PC-3 (cell line): Measurements from ENCODE around the gene DIRAS3. TPM values are rescaled to one million over a fixed set of nuclear protein-coding genes. Genes with fewer than 3 reads are reported as not detected.

ENCODE experiments used
- ATAC-seq: fragments of 200-7000 bp; cut with Tn5 transposase; 2 replicates; pipeline ENCODE4 v1.9.1; 2020; ENCODE audit warnings: mild to moderate bottlenecking, moderate library complexity
- BruUV-seq: library from RNA; stranded (reverse); fragments of 400-500 nt; replicated peaks from 2 replicates; lab custom pipeline; 2021; lab: Mats Ljungman, UMichigan
- CTCF ChIA-PET: fragments of 300-600 bp; sonication (Branson Sonifier 250); formaldehyde crosslinking; loops from one replicate; lab custom pipeline; 2022; ENCODE audit warnings: antibody characterized with exemption; lab: Charles Lee
- POLR2A ChIA-PET: fragments of 300-600 bp; sonication (Branson Sonifier 250); formaldehyde crosslinking; loops from one replicate; lab custom pipeline; 2022; ENCODE audit warnings: antibody characterized with exemption; ENCODE audit not compliant: unreplicated experiment; lab: Charles Lee
- DNase-seq: peaks from one replicate; pipeline ENCODE4 v3.0.0-alpha.2; 2015
- H2AFZ ChIP-seq: fragments of 300-600 bp; sonication (generic); 2 replicates; pipeline ENCODE4 v1.6.0; 2016; ENCODE audit warnings: antibody characterized with exemption, low read length
- H3F3A ChIP-seq: fragments of 300-600 bp; sonication (generic); one replicate; pipeline ENCODE4 v1.6.0; 2017; ENCODE audit warnings: antibody characterized with exemption, low read length, control low read depth, mild to moderate bottlenecking; ENCODE audit not compliant: unreplicated experiment
- H3K27ac ChIP-seq: fragments of 300-600 bp; sonication (generic); 2 replicates; pipeline ENCODE4 v1.5.1; 2016; ENCODE audit warnings: mild to moderate bottlenecking, low read length
- H3K27me3 ChIP-seq: fragments of 300-600 bp; sonication (generic); 2 replicates; pipeline ENCODE4 v1.6.1; 2016; ENCODE audit warnings: low read length, mixed read lengths
- H3K36me3 ChIP-seq: fragments of 300-600 bp; sonication (generic); 2 replicates; pipeline ENCODE4 v1.6.1; 2016; ENCODE audit warnings: low read depth, mixed run types, low read length, mixed read lengths
- H3K4me1 ChIP-seq: fragments of 300-600 bp; sonication (generic); 2 replicates; pipeline ENCODE4 v1.5.1; 2016; ENCODE audit warnings: low read length; ENCODE audit not compliant: insufficient read depth
- H3K4me2 ChIP-seq: fragments of 300-600 bp; sonication (generic); 2 replicates; pipeline ENCODE4 v1.6.0; 2016; ENCODE audit warnings: low read length
- H3K4me3 ChIP-seq: fragments of 300-600 bp; sonication (generic); 2 replicates; pipeline ENCODE4 v1.5.1; 2016; ENCODE audit warnings: mild to moderate bottlenecking, low read length, mixed read lengths
- H3K79me2 ChIP-seq: fragments of 300-600 bp; sonication (generic); 2 replicates; pipeline ENCODE4 v1.6.1; 2017; ENCODE audit warnings: low read length, mixed read lengths
- H3K9ac ChIP-seq: fragments of 300-600 bp; sonication (generic); 2 replicates; pipeline ENCODE4 v1.6.0; 2016; ENCODE audit warnings: mild to moderate bottlenecking, low read length
- H3K9me2 ChIP-seq: fragments of 300-600 bp; sonication (generic); replicated peaks from 2 replicates; pipeline ENCODE4 v1.6.1; 2016; ENCODE audit warnings: mixed run types, low read length, mixed read lengths
- H3K9me3 ChIP-seq: fragments of 300-600 bp; sonication (generic); 2 replicates; pipeline ENCODE4 v1.6.1; 2016; ENCODE audit warnings: low read length, mixed read lengths
- H4K20me1 ChIP-seq: fragments of 300-600 bp; sonication (generic); 2 replicates; pipeline ENCODE4 v1.6.1; 2016; ENCODE audit warnings: low read length, mixed read lengths
- EZH2 ChIP-seq: fragments of 300-600 bp; sonication (generic); IDR thresholded peaks from one replicate; pipeline ENCODE4 v1.6.1; 2017; ENCODE audit warnings: antibody characterized with exemption, mild to moderate bottlenecking, low read length; ENCODE audit not compliant: unreplicated experiment
- EZH2phosphoT487 ChIP-seq: fragments of 300-600 bp; sonication (generic); IDR thresholded peaks from 2 replicates; pipeline ENCODE4 v1.6.1; 2018; ENCODE audit warnings: mild to moderate bottlenecking, antibody characterized with exemption, low read length, borderline replicate concordance
- intact Hi-C: fragments of 100-400 bp; cut with micrococcal nuclease; formaldehyde crosslinking; loops from 2 replicates; pipeline ENCODE4 v1.9.0; 2023
- total RNA-seq: library from RNA; depleted of rRNA; stranded (reverse); fragments of >200 nt; gene quantifications from 2 replicates; pipeline ENCODE4 v1.2.3, GENCODE V29; 2014
- TF ChIP-seq, protein P1 (sequence below): fragments of 300-600 bp; sonication (generic); conservative IDR thresholded peaks from 2 replicates; pipeline ENCODE4 v1.5.1; 2017; ENCODE audit warnings: antibody characterized with exemption, low read depth, mild to moderate bottlenecking, low read length

Gene DIRAS3
- total RNA-seq, 1 experiment from 2014 or later = not detected

DNA sequence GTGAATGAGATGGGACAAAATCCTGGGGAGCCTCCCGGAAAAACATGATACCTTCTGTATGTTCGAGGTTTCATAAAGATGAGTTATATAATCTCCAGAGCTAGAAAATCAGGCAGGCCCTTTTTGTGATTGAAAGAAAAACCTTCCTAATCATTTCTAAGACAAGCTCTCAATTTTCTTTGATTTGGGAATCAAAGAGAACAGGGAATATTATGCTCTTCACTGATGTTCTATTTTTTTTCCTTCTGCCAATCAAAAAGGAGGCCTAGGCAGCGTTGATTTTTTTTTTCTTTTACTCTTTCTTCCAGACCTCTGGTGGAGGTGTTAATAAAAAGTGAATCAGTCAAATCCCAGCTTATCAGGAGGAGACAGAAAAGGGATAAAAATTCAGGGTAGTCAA is 34.5 kb downstream of the DIRAS3 start:
- no TSS peak for BruUV-seq
- TF ChIP-seq EZH2 (no peak), EZH2phosphoT487 (no peak)
- TF ChIP-seq, protein P1, sequence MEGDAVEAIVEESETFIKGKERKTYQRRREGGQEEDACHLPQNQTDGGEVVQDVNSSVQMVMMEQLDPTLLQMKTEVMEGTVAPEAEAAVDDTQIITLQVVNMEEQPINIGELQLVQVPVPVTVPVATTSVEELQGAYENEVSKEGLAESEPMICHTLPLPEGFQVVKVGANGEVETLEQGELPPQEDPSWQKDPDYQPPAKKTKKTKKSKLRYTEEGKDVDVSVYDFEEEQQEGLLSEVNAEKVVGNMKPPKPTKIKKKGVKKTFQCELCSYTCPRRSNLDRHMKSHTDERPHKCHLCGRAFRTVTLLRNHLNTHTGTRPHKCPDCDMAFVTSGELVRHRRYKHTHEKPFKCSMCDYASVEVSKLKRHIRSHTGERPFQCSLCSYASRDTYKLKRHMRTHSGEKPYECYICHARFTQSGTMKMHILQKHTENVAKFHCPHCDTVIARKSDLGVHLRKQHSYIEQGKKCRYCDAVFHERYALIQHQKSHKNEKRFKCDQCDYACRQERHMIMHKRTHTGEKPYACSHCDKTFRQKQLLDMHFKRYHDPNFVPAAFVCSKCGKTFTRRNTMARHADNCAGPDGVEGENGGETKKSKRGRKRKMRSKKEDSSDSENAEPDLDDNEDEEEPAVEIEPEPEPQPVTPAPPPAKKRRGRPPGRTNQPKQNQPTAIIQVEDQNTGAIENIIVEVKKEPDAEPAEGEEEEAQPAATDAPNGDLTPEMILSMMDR = no peak
- no peaks in the 10 kb centered on the region for H3K4me1 ChIP-seq
- H3K9me3 ChIP-seq = no peaks in the 10 kb centered on the region
- no peaks in the 10 kb centered on the region for H3K9me2 ChIP-seq
- no peaks in the 10 kb centered on the region for H3F3A ChIP-seq
- CTCF ChIA-PET = no interaction called here
- H4K20me1 ChIP-seq = no peaks in the 10 kb centered on the region
- H3K36me3 ChIP-seq = no peaks in the 10 kb centered on the region
- H3K9ac ChIP-seq = no peak overlapping the region
- H3K27me3 ChIP-seq = no peaks in the 10 kb centered on the region
- POLR2A ChIA-PET = no interaction called here
- intact Hi-C loops = no loop called here
- DNase-seq (no peak), ATAC-seq (no peak)
- H3K79me2 ChIP-seq = no peaks in the 10 kb centered on the region
- H3K27ac ChIP-seq = no peak overlapping the region
- no peak overlapping the region for H3K4me2 ChIP-seq
- no peak overlapping the region for H2AFZ ChIP-seq
- no peak overlapping the region for H3K4me3 ChIP-seq

GRCh38 chr1:68015369-68015768 is 35.1 kb downstream of the DIRAS3 start:
- no peaks in the 10 kb centered on the region for H3K27me3 ChIP-seq
- ATAC-seq (no peak), DNase-seq (no peak)
- H3K36me3 ChIP-seq = no peaks in the 10 kb centered on the region
- no peaks in the 10 kb centered on the region for H3K79me2 ChIP-seq
- H3K27ac ChIP-seq = no peak overlapping the region
- H3K4me3 ChIP-seq = no peak overlapping the region
- no peaks in the 10 kb centered on the region for H3K9me3 ChIP-seq
- H3K9me2 ChIP-seq = no peaks in the 10 kb centered on the region
- no peaks in the 10 kb centered on the region for H4K20me1 ChIP-seq
- no TSS peak for BruUV-seq
- H3K4me2 ChIP-seq = no peak overlapping the region
- CTCF ChIA-PET = no interaction called here
- no peak overlapping the region for H3K9ac ChIP-seq
- intact Hi-C loops = no loop called here
- no peaks in the 10 kb centered on the region for H3K4me1 ChIP-seq
- POLR2A ChIA-PET = no interaction called here
- H2AFZ ChIP-seq = no peak overlapping the region
- H3F3A ChIP-seq = no peaks in the 10 kb centered on the region
- no peak for TF ChIP-seq EZH2phosphoT487
- no peak for TF ChIP-seq EZH2
- TF ChIP-seq, protein P1 = no peak

- no peaks in the 10 kb centered on the region for H3K9me3 ChIP-seq
- H3K4me2 ChIP-seq = no peak overlapping the region
- no peak for TF ChIP-seq EZH2
- TF ChIP-seq EZH2phosphoT487 = no peak
- TF ChIP-seq, protein P1 = no peak
- ChIA-PET POLR2A (no interaction called here), CTCF (no interaction called here)
- no peak overlapping the region for H3K27ac ChIP-seq
- BruUV-seq = no TSS peak
- no peaks in the 10 kb centered on the region for H3K9me2 ChIP-seq
- ATAC-seq (no peak), DNase-seq (no peak)
- no peaks in the 10 kb centered on the region for H3K27me3 ChIP-seq
- H3K36me3 ChIP-seq = no peaks in the 10 kb centered on the region
- intact Hi-C loops = no loop called here
- no peaks in the 10 kb centered on the region for H3F3A ChIP-seq
- H3K79me2 ChIP-seq = no peaks in the 10 kb centered on the region
- no peak overlapping the region for H2AFZ ChIP-seq
- no peak overlapping the region for H3K4me3 ChIP-seq
- no peaks in the 10 kb centered on the region for H3K4me1 ChIP-seq
- no peak overlapping the region for H3K9ac ChIP-seq
- no peaks in the 10 kb centered on the region for H4K20me1 ChIP-seq
Observed at GRCh38 chr1:68013351-68013750, 37.1 kb downstream of the DIRAS3 start.
